ENCODE measurements around the gene SRC.

Gene SRC

DNA sequence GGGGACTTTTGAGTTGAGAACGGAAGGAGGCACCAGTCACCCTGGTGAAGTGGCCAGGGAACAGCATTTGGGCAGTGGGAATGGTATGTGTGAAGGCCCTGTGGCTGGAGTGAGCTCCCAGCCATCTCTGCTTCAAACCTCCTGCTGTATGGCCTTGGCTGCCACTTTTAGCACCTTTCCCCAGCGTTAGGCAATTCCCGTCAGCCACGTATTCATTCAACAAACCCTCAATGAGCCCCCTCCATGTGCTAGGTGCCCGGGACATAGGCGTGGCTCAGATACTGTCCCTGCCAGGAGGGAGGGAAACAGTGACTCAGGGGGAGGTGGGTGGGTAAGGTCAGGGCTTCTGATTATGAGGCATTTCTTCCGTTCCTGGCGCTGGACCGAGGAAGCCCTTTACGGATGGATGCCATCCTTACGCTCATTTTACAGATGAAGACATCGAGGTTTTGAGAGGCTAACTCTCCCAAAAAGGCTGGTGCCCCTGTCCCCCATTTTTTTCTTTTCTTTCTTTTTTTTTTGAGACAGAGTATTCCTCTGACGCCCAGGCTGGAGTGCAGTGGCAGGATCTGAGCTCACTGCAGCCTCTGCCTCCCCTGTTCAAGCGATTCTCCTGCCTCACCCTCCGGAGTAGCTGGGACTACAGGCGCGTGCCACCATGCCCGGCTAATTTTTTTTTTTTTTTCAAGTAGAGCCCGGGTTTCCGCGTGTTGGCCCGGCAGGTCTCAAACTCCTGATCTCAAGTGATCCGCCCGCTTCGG is 37.5 kb downstream of the SRC start:
- peak; percentile 44 for DNase-seq (ENCODE audit: low read depth)
- TF ChIP-seq, protein P1, sequence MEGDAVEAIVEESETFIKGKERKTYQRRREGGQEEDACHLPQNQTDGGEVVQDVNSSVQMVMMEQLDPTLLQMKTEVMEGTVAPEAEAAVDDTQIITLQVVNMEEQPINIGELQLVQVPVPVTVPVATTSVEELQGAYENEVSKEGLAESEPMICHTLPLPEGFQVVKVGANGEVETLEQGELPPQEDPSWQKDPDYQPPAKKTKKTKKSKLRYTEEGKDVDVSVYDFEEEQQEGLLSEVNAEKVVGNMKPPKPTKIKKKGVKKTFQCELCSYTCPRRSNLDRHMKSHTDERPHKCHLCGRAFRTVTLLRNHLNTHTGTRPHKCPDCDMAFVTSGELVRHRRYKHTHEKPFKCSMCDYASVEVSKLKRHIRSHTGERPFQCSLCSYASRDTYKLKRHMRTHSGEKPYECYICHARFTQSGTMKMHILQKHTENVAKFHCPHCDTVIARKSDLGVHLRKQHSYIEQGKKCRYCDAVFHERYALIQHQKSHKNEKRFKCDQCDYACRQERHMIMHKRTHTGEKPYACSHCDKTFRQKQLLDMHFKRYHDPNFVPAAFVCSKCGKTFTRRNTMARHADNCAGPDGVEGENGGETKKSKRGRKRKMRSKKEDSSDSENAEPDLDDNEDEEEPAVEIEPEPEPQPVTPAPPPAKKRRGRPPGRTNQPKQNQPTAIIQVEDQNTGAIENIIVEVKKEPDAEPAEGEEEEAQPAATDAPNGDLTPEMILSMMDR (conservative IDR thresholded peaks at IDR 0.05; ENCODE audit: low read length): no peak
- H3K4me3 ChIP-seq (ENCODE audit: low read length): no peak overlapping the region

- DNase-seq (ENCODE audit: low read depth): peak; percentile 52
- H3K4me3 ChIP-seq (ENCODE audit: low read length): no peak overlapping the region
- TF ChIP-seq, protein P1 (conservative IDR thresholded peaks at IDR 0.05; ENCODE audit: low read length): peak; percentile 71
Measured at GRCh38 chr20:37384683-37385174, 38.8 kb downstream of the SRC start.

- TF ChIP-seq, protein P1 (conservative IDR thresholded peaks at IDR 0.05; ENCODE audit: low read length): no peak
- no peak overlapping the region for H3K4me3 ChIP-seq (ENCODE audit: low read length)
- DNase-seq (ENCODE audit: low read depth): no peak
Measured at GRCh38 chr20:37385176-37385575, 39.2 kb downstream of the SRC start.

DNA sequence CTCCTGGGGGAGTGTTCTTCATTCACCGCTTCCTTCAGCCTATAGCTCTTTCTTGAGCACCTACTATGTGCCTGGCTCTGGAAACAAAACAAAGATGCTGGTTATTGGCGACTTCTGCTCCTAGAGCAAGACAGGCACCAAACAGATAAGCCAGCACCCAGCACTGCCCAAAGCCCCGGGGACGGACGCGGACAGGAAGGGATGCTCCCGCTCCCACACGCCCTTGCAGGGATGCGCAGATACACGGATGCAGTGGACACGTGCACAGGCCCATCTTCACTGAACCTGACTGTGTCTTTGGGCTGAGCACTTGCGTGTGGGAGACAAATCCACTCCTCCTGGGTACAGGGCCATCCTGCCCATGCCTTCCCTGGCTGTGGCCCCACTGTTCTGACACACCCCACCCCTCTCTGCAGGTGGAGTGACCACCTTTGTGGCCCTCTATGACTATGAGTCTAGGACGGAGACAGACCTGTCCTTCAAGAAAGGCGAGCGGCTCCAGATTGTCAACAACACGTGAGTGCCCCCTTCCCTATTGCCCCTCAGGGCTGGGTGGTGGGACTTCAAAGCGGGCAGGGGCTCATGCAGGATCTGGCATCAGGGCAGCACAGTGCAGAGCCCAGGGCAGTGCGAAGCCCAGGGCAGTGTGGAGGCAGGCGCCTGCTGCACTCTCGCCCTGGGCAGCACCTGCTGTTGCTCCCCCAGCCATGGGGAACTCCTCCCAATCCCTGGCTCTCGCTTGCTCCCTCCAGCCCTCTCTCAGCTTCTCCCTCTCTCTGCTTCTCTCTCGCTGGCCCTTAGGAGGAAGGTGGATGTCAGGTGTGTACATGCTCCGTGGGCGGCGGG is 39.9 kb downstream of the SRC start:
- TF ChIP-seq, protein P1 (conservative IDR thresholded peaks at IDR 0.05; ENCODE audit: low read length): no peak
- no peak for DNase-seq (ENCODE audit: low read depth)
- no peak overlapping the region for H3K4me3 ChIP-seq (ENCODE audit: low read length)

DNA sequence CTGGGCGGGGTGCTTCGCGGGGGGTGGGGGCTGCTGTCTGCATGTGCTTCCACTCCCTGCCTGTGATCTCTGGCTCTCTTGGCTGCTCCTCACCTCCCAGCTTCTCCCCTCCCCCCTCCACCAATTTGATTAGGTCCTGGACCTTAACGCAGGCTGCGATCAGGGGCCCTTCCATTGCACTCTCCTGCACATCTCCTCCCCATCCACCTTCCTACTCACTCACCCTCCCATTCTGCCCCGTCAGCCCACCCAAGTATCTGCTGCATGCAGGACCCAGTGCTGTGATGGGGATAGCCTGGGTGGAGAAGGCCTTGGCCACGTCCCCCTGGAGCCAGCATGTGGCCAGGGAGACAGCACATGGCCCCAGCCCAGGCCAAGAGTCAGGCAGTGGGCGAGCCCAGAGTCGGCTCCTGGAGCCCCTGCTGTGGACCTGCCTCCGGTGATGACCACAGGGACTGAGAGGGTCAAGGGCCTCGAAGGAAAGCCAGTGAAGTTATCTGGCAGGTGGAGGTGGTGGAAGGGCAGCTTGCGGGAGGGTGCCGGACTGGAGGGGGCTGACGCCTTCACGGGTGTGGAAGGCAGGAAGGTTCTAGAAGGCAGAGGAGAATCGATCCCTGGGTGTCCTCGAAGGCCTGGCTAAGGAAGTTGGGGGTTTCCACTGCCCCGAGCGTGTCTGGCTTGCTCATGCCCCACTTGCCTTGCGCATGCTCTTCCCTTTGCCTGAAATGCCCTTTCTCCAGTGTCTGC is 40.7 kb downstream of the SRC start:
- H3K4me3 ChIP-seq (ENCODE audit: low read length): no peak overlapping the region
- no peak for DNase-seq (ENCODE audit: low read depth)
- TF ChIP-seq, protein P1 (conservative IDR thresholded peaks at IDR 0.05; ENCODE audit: low read length): no peak

DNA sequence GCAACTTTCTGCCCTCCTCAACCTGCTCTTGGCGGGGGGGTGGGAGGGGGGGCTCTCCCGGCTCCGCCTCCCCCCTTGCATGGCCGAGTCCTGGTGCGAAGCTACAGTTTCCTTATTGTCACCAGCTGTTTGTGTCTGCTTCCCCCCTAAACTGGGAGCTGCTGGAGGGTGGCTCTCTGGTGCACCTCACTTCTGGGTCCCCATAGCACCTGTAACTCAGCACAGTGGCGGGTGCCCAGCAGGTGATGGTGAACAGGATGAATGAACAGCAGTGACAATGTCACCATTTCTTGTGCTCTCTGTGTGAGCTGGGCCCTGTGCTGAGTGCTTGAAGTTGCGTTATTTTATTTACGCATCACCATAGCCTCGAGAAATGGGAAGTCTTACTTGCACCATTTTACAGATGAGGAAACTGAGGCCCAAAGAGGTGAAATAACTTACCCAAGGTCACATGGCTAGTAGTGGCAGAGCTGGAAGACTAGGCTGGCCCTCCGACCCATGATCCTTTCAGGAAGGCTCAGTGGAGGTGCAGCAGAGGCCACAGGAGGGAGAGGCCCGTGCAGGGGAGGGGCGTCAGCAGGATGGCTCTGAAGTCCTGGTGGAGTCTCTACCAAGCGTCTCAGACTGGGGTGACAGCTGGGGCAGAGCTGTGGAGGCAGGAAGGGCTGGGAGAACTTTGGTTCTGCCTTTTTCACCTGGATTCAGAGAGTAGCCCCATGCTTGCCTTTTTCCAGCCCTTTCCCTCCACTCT is 41.8 kb downstream of the SRC start:
- DNase-seq (ENCODE audit: low read depth): no peak
- TF ChIP-seq, protein P1 (conservative IDR thresholded peaks at IDR 0.05; ENCODE audit: low read length): no peak
- no peak overlapping the region for H3K4me3 ChIP-seq (ENCODE audit: low read length)

Data from AG10803 (cell line).